Thyroid gland (tissue), 4 donors: ENCODE results near the gene CCDC85C.

ENCODE experiments used
- CTCF ChIP-seq, 6 experiments: fragments of 200-600 bp in 3 of 6; fragments of 450-650 bp in 3 of 6; sonication (generic) in 3 of 6; IDR thresholded peaks; one replicate each; pipeline ENCODE4 v1.5.1; 2016 to 2019; ENCODE audit warnings: antibody characterized with exemption in 6 of 6, mild to moderate bottlenecking in 2 of 6, inconsistent platforms in 1 of 6, moderate library complexity in 1 of 6
- POLR2A ChIP-seq, 2 donors: fragments of 450-650 bp; IDR thresholded peaks; one replicate each; pipeline ENCODE4 v1.6.1; 2017; ENCODE audit warnings: antibody characterized with exemption in 2 of 2, mild to moderate bottlenecking in 2 of 2, moderate library complexity in 1 of 2

- no peak for TF ChIP-seq CTCF (IDR thresholded peaks at IDR 0.05)
- TF ChIP-seq POLR2A (IDR thresholded peaks at IDR 0.05), result no peak
Observed at GRCh38 chr14:99644035-99644587, 40.1 kb upstream of the CCDC85C start.
